ENCODE measurements around the gene EBF3.

The EBF3 gene

DNA sequence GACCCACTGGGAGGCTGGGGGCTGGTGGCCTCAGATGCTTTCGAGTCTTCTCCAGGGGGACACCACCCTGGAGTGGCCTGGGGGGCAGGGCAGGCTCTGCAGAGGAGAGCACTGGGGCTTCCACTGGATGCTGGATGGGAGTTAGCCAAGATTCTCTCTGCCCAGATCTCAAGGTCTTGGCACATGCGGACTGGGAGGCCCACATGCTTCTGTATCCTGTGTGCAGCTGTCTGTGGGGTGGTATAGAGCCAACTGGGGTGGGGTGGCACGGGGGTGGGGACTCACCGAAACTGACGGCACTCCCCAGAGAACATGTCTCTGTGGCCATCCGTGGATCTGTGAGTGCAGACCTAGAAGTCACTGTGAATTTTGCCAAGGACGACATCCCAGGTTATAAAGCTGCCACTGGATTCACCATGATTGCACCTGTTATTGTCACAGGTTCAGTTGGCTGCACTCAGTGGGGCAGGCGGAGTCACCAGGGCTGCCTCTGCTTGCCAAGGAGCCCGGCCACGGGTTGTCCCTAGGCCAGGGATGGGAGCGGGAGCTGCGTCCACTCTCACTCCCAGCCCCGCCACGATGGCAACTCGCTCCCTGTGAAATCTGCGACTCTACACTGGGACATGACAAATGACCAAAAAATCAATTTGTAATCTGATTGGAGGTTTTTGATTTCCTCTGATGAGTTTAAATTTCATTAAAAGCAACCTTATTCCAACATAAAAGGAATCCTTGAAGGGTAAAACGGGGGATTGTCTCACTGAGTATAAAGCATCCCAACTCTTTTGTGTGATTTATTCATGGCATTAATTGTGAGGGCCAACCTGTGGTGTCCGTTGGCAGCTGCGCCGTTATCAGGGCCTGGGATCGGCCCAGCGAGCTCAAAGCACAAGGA lies 131.3 kb downstream of the EBF3 start:
- in situ Hi-C loops (cut with HindIII; ENCODE audit: low pct_unique_long_range_greater_than_20kb, low sequenced_read_pairs) = no loop called here
- no peak for DNase-seq (ENCODE audit: low read depth in 1 of 2, low spot score in 1 of 2)
- TF ChIP-seq JUND (IDR thresholded peaks at IDR 0.05; ENCODE audit: low read depth) = no peak

DNA sequence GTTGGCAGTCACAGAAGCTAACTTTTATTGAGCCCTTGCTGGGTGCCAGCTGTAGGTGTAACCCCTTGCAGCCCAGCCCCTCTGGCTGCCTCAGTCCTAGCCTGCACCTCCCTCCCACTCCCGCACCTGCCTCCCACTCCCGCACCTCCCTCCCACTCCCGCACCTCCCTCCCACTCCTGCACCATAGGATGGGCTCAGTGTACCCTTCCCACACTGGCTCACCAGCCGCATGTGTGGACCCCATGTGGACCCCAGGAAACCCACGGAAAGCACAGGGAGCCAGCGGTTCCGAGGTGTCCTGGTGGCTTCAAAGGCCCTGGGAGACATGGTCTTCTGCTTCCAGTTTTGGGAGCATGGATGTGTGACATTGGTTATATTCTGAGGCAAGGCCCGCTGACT lies 132.9 kb downstream of the EBF3 start:
- TF ChIP-seq JUND (IDR thresholded peaks at IDR 0.05; ENCODE audit: low read depth) = no peak
- in situ Hi-C loops (cut with HindIII; ENCODE audit: low pct_unique_long_range_greater_than_20kb, low sequenced_read_pairs) = no loop called here

DNA sequence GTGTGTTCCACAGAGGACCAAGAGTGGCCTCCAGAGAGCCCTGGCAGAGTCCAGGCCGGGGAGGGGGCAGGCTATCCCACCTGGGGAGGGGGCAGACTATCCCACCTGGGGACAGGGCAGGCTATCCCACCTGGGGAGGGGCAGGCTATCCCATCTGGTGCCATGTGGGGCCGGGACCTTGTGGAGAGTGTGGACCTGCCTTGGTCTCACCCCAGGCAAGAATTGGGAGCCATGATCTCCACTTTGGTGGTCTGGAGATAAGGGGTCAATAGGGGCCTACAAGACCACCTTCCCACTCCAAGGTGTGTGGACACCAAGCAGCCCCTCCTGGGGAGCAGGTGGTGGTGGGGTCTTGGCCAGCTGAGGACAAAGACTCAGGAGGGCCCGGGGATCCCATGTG lies 138.2 kb downstream of the EBF3 start:
- in situ Hi-C loops (cut with HindIII; ENCODE audit: low pct_unique_long_range_greater_than_20kb, low sequenced_read_pairs) = no loop called here
- no peak for DNase-seq (ENCODE audit: low read depth in 1 of 2, low spot score in 1 of 2)
- TF ChIP-seq JUND (IDR thresholded peaks at IDR 0.05; ENCODE audit: low read depth) = no peak

More for the DNA sequence above, 132.9 kb downstream of the EBF3 start:
- no peak for DNase-seq (ENCODE audit: low read depth in 1 of 2, low spot score in 1 of 2)

DNA sequence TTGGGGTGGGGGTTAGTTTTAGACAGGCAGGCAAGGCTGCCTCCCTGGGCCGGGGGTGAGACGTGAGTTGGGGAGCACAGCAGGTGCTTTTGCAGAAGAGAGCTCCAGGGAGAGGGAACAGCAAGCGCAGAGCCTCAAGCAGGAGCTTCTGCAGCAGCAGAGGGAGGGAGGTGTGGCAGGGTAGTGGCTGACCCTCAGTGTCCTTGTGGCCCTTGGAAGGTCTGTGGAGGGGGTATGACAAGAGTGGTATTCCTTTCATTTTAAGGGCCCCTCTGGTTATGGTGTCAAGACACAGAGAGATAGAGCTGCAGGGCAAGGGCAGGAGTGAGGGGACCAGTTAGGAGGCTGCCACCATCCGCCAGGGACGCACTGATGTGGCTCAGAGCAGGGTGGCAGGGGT lies 138.9 kb downstream of the EBF3 start:
- TF ChIP-seq JUND (IDR thresholded peaks at IDR 0.05; ENCODE audit: low read depth) = no peak
- DNase-seq (ENCODE audit: low read depth in 1 of 2, low spot score in 1 of 2) = no peak
- in situ Hi-C loops (cut with HindIII; ENCODE audit: low pct_unique_long_range_greater_than_20kb, low sequenced_read_pairs) = no loop called here

DNA sequence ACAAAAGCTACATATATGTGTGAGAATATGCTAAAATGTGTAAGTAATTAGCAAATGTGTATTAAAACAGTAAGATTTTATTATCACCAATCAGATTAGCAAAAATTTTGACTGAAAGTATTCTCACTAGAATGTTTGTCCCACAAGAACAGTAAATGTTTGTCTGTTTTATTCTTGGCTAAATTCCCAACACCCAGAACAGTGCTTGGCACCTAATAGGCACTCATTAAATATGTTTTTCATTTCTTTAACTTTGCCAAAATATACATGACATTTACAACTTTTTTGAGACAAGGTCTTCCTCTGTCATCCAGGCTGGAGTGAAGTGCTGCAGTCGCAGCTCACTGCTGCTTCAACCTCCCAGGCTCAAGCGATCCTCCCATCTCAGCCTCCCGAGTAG lies 143.6 kb downstream of the EBF3 start:
- in situ Hi-C loops (cut with HindIII; ENCODE audit: low pct_unique_long_range_greater_than_20kb, low sequenced_read_pairs) = no loop called here
- no peak for TF ChIP-seq JUND (IDR thresholded peaks at IDR 0.05; ENCODE audit: low read depth)

DNA sequence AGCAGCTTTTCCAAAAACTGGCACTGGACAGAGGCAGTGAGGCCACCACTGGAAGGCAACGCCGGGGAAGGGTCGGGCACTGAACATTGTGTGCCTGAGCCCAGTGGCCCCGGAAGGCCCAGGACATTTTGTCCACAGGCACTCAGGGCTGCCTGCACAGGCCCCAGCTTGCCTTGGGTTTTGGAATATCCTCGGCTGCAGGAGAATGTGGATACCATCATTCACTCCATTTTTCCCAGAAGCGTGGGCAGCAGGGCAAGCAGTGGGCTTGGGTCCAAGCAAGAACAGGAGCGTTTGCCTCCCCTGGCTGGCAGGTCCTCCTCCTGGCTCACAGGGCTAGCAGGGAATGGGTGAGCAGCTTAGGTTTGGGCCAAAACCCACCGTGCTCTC lies 147.4 kb downstream of the EBF3 start:
- no peak for TF ChIP-seq JUND (IDR thresholded peaks at IDR 0.05; ENCODE audit: low read depth)
- in situ Hi-C loops (cut with HindIII; ENCODE audit: low pct_unique_long_range_greater_than_20kb, low sequenced_read_pairs) = no loop called here
- no peak for DNase-seq (ENCODE audit: low read depth in 1 of 2, low spot score in 1 of 2)

More for the DNA sequence above, 143.6 kb downstream of the EBF3 start:
- no peak for DNase-seq (ENCODE audit: low read depth in 1 of 2, low spot score in 1 of 2)

GRCh38 chr10:129815898-129816655 lies 148.0 kb downstream of the EBF3 start:
- TF ChIP-seq JUND (IDR thresholded peaks at IDR 0.05; ENCODE audit: low read depth) = no peak
- DNase-seq (ENCODE audit: low read depth in 1 of 2, low spot score in 1 of 2) = no peak
- in situ Hi-C loops (cut with HindIII; ENCODE audit: low pct_unique_long_range_greater_than_20kb, low sequenced_read_pairs) = no loop called here

DNA sequence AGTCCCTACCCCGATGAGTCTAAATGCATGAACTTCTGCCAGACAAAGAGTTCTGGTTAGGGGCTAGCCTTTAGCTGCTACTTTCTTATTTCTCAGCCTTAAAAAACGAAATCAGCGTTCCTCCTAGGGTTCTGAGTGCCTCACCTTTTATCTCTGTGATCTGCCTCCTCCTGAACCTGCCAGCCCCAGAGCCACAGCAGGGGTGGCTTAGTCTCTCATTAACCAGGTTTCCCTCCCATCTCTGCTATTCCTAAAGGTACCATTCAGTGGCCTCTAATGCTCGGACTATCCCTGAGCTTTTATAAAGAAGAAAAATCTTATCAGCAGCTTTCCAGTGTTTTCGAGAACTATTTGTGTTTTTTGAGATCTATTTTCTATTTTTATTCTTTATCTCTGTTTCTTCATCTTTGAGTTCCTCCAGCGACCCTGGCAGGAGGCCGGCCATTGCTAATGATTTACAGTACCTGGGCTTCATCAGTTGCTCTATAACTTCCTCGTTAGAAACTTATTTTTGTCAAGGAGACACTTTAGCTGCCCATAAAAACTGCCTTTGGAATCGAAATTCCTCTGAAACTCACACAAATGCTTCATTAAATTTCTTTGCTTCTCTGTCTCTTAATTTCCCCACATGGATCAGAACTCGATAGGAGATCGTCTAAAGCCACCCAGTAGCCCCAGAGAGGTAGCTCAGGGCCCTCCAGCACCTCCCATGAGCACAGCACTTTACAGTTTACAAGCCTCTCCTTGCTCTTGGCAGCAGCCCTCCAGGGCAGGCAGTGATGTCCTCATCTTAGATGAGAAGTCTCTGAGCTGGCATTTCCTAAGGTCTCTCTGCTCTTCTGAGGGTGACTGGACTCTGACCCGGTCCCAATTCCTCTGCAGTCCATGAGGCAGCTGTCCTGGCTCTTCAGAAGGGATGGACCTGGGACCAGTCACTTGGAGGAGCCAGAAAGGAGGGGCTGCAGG lies 149.1 kb downstream of the EBF3 start:
- no peak for TF ChIP-seq JUND (IDR thresholded peaks at IDR 0.05; ENCODE audit: low read depth)
- no peak for DNase-seq (ENCODE audit: low read depth in 1 of 2, low spot score in 1 of 2)
- in situ Hi-C loops (cut with HindIII; ENCODE audit: low pct_unique_long_range_greater_than_20kb, low sequenced_read_pairs) = no loop called here

GRCh38 chr10:129812398-129812797 lies 151.7 kb downstream of the EBF3 start:
- in situ Hi-C loops (cut with HindIII; ENCODE audit: low pct_unique_long_range_greater_than_20kb, low sequenced_read_pairs) = no loop called here
- TF ChIP-seq JUND (IDR thresholded peaks at IDR 0.05; ENCODE audit: low read depth) = no peak
- DNase-seq (ENCODE audit: low read depth in 1 of 2, low spot score in 1 of 2) = no peak

DNA sequence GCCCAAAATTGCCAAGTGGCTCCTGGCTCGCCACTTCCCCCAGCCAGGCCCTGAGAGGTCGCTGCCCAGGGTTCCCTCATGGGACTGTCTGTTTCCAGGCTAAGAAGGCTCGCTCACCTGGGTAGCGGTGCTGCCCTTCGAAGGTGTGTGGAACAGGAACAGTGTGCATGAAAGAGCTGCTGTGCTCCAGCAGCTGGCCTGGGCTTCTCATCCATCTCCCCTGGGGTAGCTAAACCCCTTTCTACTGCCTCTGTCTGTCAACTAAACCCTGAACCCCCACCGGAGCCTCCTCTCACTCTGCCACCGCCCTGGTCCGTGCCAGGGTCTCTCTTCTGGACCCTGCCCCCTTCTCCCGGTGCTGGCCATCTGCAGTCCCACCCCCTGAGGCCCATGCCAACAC lies 152.9 kb downstream of the EBF3 start:
- in situ Hi-C loops (cut with HindIII; ENCODE audit: low pct_unique_long_range_greater_than_20kb, low sequenced_read_pairs) = no loop called here
- no peak for TF ChIP-seq JUND (IDR thresholded peaks at IDR 0.05; ENCODE audit: low read depth)
- no peak for DNase-seq (ENCODE audit: low read depth in 1 of 2, low spot score in 1 of 2)

DNA sequence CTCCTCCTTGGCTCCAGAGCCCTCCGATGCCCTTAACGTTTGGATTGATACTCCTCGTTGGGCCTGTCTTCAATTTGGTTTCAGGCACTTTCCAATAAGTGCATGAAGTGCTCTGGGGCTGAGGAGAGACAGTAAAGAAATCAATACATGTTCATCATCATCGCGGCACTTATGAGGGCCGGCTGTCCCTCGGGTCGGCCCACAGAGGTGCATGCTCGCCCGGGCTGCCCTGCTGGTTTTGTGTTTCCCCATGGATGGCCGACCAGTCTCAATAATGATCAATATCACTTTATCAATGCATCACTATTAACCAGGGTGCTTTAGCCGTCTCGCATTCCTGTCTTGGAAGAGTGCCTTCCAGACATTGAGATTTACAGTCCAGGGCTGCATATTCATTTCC lies 154.2 kb downstream of the EBF3 start:
- TF ChIP-seq JUND (IDR thresholded peaks at IDR 0.05; ENCODE audit: low read depth) = no peak
- in situ Hi-C loops (cut with HindIII; ENCODE audit: low pct_unique_long_range_greater_than_20kb, low sequenced_read_pairs) = no loop called here
- DNase-seq (ENCODE audit: low read depth in 1 of 2, low spot score in 1 of 2) = no peak

- in situ Hi-C loops (cut with HindIII; ENCODE audit: low pct_unique_long_range_greater_than_20kb, low sequenced_read_pairs) = no loop called here
- TF ChIP-seq JUND (IDR thresholded peaks at IDR 0.05; ENCODE audit: low read depth) = no peak
These were observed 154.6 kb downstream of the EBF3 start for GRCh38 chr10:129809431-129809830.

More at GRCh38 chr10:129809431-129809830, 154.6 kb downstream of the EBF3 start:
- DNase-seq (ENCODE audit: low read depth in 1 of 2, low spot score in 1 of 2) = no peak
